ENCODE measurements around the gene WNT3. TPM values are rescaled to one million over a fixed set of nuclear protein-coding genes. Genes with fewer than 3 reads are reported as not detected.

WNT3 gene
- total RNA-seq, 1 donor, result 0.63 TPM

GRCh38 chr17:46782250-46782953 lies 36.1 kb downstream of the WNT3 start:
- DNase-seq (ENCODE audit: low read depth), result no peak
- peak; percentile 35 for TF ChIP-seq CTCF (IDR thresholded peaks at IDR 0.05; ENCODE audit: insufficient read depth, low read length)
- H3K4me3 ChIP-seq (ENCODE audit: low read depth, low read length), result no peak overlapping the region

GRCh38 chr17:46780003-46780373 lies 38.5 kb downstream of the WNT3 start:
- no peak overlapping the region for H3K4me3 ChIP-seq (ENCODE audit: low read depth, low read length)
- DNase-seq (ENCODE audit: low read depth), result no peak
- TF ChIP-seq CTCF (IDR thresholded peaks at IDR 0.05; ENCODE audit: insufficient read depth, low read length), result no peak

GRCh38 chr17:46777943-46778915 lies 40.3 kb downstream of the WNT3 start:
- H3K4me3 ChIP-seq (ENCODE audit: low read depth, low read length), result no peak overlapping the region
- no peak for TF ChIP-seq CTCF (IDR thresholded peaks at IDR 0.05; ENCODE audit: insufficient read depth, low read length)
- DNase-seq (ENCODE audit: low read depth), result no peak

- TF ChIP-seq CTCF (IDR thresholded peaks at IDR 0.05; ENCODE audit: insufficient read depth, low read length), result no peak
- H3K4me3 ChIP-seq (ENCODE audit: low read depth, low read length), result no peak overlapping the region
- no peak for DNase-seq (ENCODE audit: low read depth)
These were observed 42.0 kb downstream of the WNT3 start for GRCh38 chr17:46776298-46777005.

- no peak for TF ChIP-seq CTCF (IDR thresholded peaks at IDR 0.05; ENCODE audit: insufficient read depth, low read length)
- H3K4me3 ChIP-seq (ENCODE audit: low read depth, low read length), result no peak overlapping the region
- peak; percentile 20 for DNase-seq (ENCODE audit: low read depth)
These were observed 44.3 kb downstream of the WNT3 start for GRCh38 chr17:46774108-46774737.

GRCh38 chr17:46773676-46774075 lies 44.8 kb downstream of the WNT3 start:
- DNase-seq (ENCODE audit: low read depth), result no peak
- no peak overlapping the region for H3K4me3 ChIP-seq (ENCODE audit: low read depth, low read length)
- no peak for TF ChIP-seq CTCF (IDR thresholded peaks at IDR 0.05; ENCODE audit: insufficient read depth, low read length)
